ENCODE measurements around the gene RBFOX1. TPM values are rescaled to one million over a fixed set of nuclear protein-coding genes. Genes with fewer than 3 reads are reported as not detected.

RBFOX1 gene
- polyA plus RNA-seq, 1 donor from 2014 or later = 56.8 TPM

- Histone ChIP-seq H3F3A (ENCODE audit: insufficient read depth, low read length, poor library complexity, severe bottlenecking) (no peaks in the 10 kb centered on the region), H3K79me2 (replicated peaks; ENCODE audit: insufficient read depth, low read length) (no peaks in the 10 kb centered on the region), H3K27me3 (ENCODE audit: insufficient read depth, low read depth, low read length) (no peaks in the 10 kb centered on the region), H4K20me1 (ENCODE audit: insufficient read depth) (no peaks in the 10 kb centered on the region), H3K9ac (ENCODE audit: low read length) (no peak overlapping the region), H3K36me3 (ENCODE audit: insufficient read depth, low read length) (no peaks in the 10 kb centered on the region), H3K4me2 (ENCODE audit: low read length) (no peak overlapping the region), H3K27ac (ENCODE audit: low read length) (no peak overlapping the region), H3K9me2 (ENCODE audit: insufficient read depth, low read length) (no peaks in the 10 kb centered on the region), H3K4me3 (ENCODE audit: low read length) (no peak overlapping the region), H2AFZ (ENCODE audit: low read depth, low read length) (no peak overlapping the region), H3K9me3 (ENCODE audit: low read length) (no peaks in the 10 kb centered on the region)
- TF ChIP-seq RAD21 (conservative IDR thresholded peaks at IDR 0.05) (no peak), CTCF (IDR thresholded peaks at IDR 0.05; ENCODE audit: poor library complexity, severe bottlenecking) (no peak), EP300 (conservative IDR thresholded peaks at IDR 0.05; ENCODE audit: poor library complexity, severe bottlenecking) (no peak), SMC3 (conservative IDR thresholded peaks at IDR 0.05; ENCODE audit: poor library complexity) (no peak), REST (IDR thresholded peaks at IDR 0.05; ENCODE audit: borderline replicate concordance) (no peak), TAF1 (IDR thresholded peaks at IDR 0.05; ENCODE audit: low read depth) (no peak), EZH2 (IDR thresholded peaks at IDR 0.05; ENCODE audit: borderline replicate concordance, insufficient read depth, low read length, poor library complexity, severe bottlenecking) (no peak), POLR2AphosphoS5 (IDR thresholded peaks at IDR 0.05) (no peak), MXI1 (conservative IDR thresholded peaks at IDR 0.05; ENCODE audit: poor library complexity, severe bottlenecking) (no peak)
Observed at GRCh38 chr16:7550096-7550495, 217.5 kb downstream of the RBFOX1 start.

GRCh38 chr16:7555459-7555858 lies 222.8 kb downstream of the RBFOX1 start:
- no peak overlapping the region for H3K4me3 ChIP-seq (ENCODE audit: low read length)
- no peaks in the 10 kb centered on the region for H3K9me3 ChIP-seq (ENCODE audit: low read length)
- no peak overlapping the region for H2AFZ ChIP-seq (ENCODE audit: low read depth, low read length)
- no peaks in the 10 kb centered on the region for H4K20me1 ChIP-seq (ENCODE audit: insufficient read depth)
- no peaks in the 10 kb centered on the region for H3F3A ChIP-seq (ENCODE audit: insufficient read depth, low read length, poor library complexity, severe bottlenecking)
- no peaks in the 10 kb centered on the region for H3K9me2 ChIP-seq (ENCODE audit: insufficient read depth, low read length)
- H3K9ac ChIP-seq (ENCODE audit: low read length) = no peak overlapping the region
- no peak overlapping the region for H3K4me2 ChIP-seq (ENCODE audit: low read length)
- no peak for TF ChIP-seq MXI1 (conservative IDR thresholded peaks at IDR 0.05; ENCODE audit: poor library complexity, severe bottlenecking)
- no peak for TF ChIP-seq POLR2AphosphoS5 (IDR thresholded peaks at IDR 0.05)
- TF ChIP-seq EZH2 (IDR thresholded peaks at IDR 0.05; ENCODE audit: borderline replicate concordance, insufficient read depth, low read length, poor library complexity, severe bottlenecking) = no peak
- no peak for TF ChIP-seq EP300 (conservative IDR thresholded peaks at IDR 0.05; ENCODE audit: poor library complexity, severe bottlenecking)
- no peak for TF ChIP-seq SMC3 (conservative IDR thresholded peaks at IDR 0.05; ENCODE audit: poor library complexity)
- TF ChIP-seq TAF1 (IDR thresholded peaks at IDR 0.05; ENCODE audit: low read depth) = no peak
- no peak for TF ChIP-seq CTCF (IDR thresholded peaks at IDR 0.05; ENCODE audit: poor library complexity, severe bottlenecking)
- no peak for TF ChIP-seq REST (IDR thresholded peaks at IDR 0.05; ENCODE audit: borderline replicate concordance)
- TF ChIP-seq RAD21 (conservative IDR thresholded peaks at IDR 0.05) = no peak
- no peaks in the 10 kb centered on the region for H3K27me3 ChIP-seq (ENCODE audit: insufficient read depth, low read depth, low read length)
- no peak overlapping the region for H3K27ac ChIP-seq (ENCODE audit: low read length)
- H3K36me3 ChIP-seq (ENCODE audit: insufficient read depth, low read length) = no peaks in the 10 kb centered on the region
- no peaks in the 10 kb centered on the region for H3K79me2 ChIP-seq (replicated peaks; ENCODE audit: insufficient read depth, low read length)
